C4-2B (cell line): Measurements from ENCODE around the gene ZFYVE19.

ENCODE experiments used
- H3K27ac ChIP-seq: fragments of 450-650 bp; 2 replicates; pipeline ENCODE4 v1.5.1; 2017
- ZFX ChIP-seq: fragments of 450-650 bp; IDR thresholded peaks from 2 replicates; pipeline ENCODE4 v1.6.1; 2017
- TF ChIP-seq, protein P1 (sequence below): fragments of 450-650 bp; conservative IDR thresholded peaks from 2 replicates; pipeline ENCODE4 v1.5.1; 2017; ENCODE audit warnings: mild to moderate bottlenecking

Gene ZFYVE19

GRCh38 chr15:40785164-40785563 is 21.7 kb upstream of the ZFYVE19 start:
- TF ChIP-seq ZFX, result no peak
- TF ChIP-seq, protein P1, sequence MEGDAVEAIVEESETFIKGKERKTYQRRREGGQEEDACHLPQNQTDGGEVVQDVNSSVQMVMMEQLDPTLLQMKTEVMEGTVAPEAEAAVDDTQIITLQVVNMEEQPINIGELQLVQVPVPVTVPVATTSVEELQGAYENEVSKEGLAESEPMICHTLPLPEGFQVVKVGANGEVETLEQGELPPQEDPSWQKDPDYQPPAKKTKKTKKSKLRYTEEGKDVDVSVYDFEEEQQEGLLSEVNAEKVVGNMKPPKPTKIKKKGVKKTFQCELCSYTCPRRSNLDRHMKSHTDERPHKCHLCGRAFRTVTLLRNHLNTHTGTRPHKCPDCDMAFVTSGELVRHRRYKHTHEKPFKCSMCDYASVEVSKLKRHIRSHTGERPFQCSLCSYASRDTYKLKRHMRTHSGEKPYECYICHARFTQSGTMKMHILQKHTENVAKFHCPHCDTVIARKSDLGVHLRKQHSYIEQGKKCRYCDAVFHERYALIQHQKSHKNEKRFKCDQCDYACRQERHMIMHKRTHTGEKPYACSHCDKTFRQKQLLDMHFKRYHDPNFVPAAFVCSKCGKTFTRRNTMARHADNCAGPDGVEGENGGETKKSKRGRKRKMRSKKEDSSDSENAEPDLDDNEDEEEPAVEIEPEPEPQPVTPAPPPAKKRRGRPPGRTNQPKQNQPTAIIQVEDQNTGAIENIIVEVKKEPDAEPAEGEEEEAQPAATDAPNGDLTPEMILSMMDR, result no peak
- H3K27ac ChIP-seq, result peak overlapping the region; percentile 87

DNA sequence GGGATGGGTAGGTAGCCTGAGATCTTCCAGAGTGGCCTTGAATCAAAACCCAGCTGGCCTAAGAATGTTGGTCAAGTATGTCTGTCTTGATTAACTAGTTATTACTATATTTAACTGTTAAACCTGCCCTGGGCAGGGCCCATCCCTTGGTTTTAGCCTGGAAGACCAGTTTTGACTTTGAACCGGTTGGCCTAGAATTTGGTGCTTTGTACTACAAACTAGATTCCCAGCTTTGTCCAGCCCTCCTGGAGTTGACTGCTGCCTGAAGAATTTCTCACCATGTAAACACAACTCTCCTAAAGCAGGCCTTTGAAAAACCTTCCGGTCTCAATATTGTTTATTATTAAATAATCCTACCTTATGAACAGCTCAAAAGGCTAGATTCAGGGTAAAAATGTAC is 21.1 kb upstream of the ZFYVE19 start:
- TF ChIP-seq ZFX, result no peak
- TF ChIP-seq, protein P1, result no peak
- peak overlapping the region; percentile 87 for H3K27ac ChIP-seq

DNA sequence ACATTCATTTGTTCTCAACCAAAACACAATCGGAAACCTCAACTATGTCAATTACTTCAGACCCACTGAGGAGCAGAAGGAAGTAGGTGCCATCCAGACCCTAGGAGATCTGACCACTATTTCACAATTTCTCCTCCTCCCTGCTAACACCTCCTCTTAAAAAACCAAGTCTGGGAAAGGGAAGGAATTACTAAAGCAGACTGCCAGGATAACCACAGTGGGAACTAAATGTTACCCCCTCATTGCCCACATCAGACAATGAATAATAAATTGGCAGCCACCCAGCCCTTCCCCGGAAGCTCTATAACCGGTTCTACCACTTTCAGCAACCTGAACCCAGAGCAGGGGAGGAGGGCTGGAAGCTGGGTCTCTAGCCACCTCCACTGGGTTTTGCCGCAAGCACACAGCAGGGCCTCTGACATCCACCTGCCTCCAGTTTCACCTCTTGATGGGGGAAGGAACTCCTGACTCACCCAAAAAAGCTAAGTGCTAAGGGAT is 19.5 kb upstream of the ZFYVE19 start:
- TF ChIP-seq, protein P1, result no peak
- TF ChIP-seq ZFX, result no peak

DNA sequence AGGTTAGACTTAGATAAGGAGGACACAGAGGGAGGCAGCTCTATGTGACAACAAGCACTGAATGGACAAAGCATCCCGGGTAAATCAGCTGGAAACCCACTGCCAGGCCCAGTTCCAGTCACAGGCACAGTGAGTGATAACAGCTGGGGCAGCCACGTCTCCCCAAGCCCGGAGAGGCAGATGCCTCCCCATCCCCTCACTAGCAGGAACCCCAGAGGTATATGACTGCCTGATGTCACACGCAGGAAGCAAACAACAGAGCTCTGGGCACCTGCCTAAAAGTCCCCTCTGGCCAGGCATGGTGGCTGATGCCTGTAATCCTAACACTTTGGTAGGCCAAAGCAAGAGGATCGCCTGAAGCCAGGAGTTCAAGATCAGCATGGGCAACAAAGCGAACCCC is 18.9 kb upstream of the ZFYVE19 start:
- TF ChIP-seq, protein P1, result no peak
- peak; percentile 27; the same call in 1 of the 2 replicates for TF ChIP-seq ZFX
- peak overlapping the region; percentile 87 for H3K27ac ChIP-seq

More for the DNA sequence above, 19.5 kb upstream of the ZFYVE19 start:
- peak overlapping the region; percentile 87 for H3K27ac ChIP-seq

DNA sequence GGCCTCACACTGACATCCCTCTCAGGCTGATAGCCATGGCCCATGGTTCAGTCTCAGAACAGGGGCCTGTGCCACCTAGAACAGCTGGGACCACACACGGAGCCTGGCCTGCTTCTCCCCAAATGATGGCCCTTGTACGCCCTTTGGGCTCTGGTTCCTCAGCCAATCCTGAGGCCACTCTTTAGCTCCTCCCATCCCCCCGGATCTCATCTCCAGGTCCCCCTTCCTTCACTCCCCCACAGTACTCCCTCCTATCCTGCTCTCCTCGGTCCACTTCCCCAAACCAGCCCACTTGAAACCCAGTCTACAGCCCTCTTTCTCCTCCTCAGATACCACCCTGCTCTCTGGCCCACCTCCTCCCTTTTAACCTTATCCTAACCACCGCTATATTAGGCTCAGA is 17.8 kb upstream of the ZFYVE19 start:
- TF ChIP-seq, protein P1, result no peak
- no peak for TF ChIP-seq ZFX
- H3K27ac ChIP-seq, result peak overlapping the region; percentile 87

- no peak overlapping the region for H3K27ac ChIP-seq
- no peak for TF ChIP-seq ZFX
- TF ChIP-seq, protein P1, result no peak
Observed at GRCh38 chr15:40789999-40790398, 16.9 kb upstream of the ZFYVE19 start.

GRCh38 chr15:40790718-40791117 is 16.2 kb upstream of the ZFYVE19 start:
- TF ChIP-seq ZFX, result no peak
- TF ChIP-seq, protein P1, result no peak
- H3K27ac ChIP-seq, result no peak overlapping the region
